Left lung (tissue), 10 donors: ENCODE results near the gene CLDN9. TPM values are rescaled to one million over a fixed set of nuclear protein-coding genes. Genes with fewer than 3 reads are reported as not detected.

ENCODE experiments used
- ATAC-seq: fragments of 200-7000 bp; cut with Tn5 transposase; one replicate; pipeline ENCODE4 v1.9.1; 2020; ENCODE audit warnings: moderate library complexity
- DNase-seq, 4 donors: peaks; one replicate each; pipeline ENCODE4 v3.0.0-alpha.2; 2013 to 2020
- H3K27ac ChIP-seq, 2 donors: fragments of 200-600 bp; sonication (generic) in 1 of 2; one replicate each; pipeline versions ENCODE4 v1.5.0 to v1.8.0; 2020 to 2021
- H3K27me3 ChIP-seq, 2 donors: fragments of 200-600 bp; sonication (generic) in 1 of 2; one replicate each; pipeline versions ENCODE4 v1.5.0 to v1.8.0; 2020 to 2021
- H3K36me3 ChIP-seq, 2 donors: fragments of 200-600 bp; sonication (generic) in 1 of 2; one replicate each; pipeline versions ENCODE4 v1.5.0 to v1.8.0; 2020 to 2021
- H3K4me1 ChIP-seq, 2 donors: fragments of 200-600 bp; one replicate each; pipeline ENCODE4 v1.8.0; 2021
- H3K4me3 ChIP-seq, 2 donors: fragments of 200-600 bp; sonication (generic) in 1 of 2; one replicate each; pipeline versions ENCODE4 v1.5.0 to v1.8.0; 2020 to 2021; ENCODE audit warnings: mild to moderate bottlenecking in 1 of 2
- H3K9me3 ChIP-seq, 2 donors: fragments of 200-600 bp; sonication (generic) in 1 of 2; one replicate each; pipeline versions ENCODE4 v1.5.0 to v1.8.0; 2020 to 2021
- intact Hi-C, 2 donors: fragments of 100-400 bp; cut with DNase I; formaldehyde crosslinking; loops; one replicate each; pipeline versions ENCODE4 v1.11.2 to v1.14.2; 2022
- polyA plus RNA-seq, 6 donors: library from polyadenylated mRNA; unstranded; fragments of 120-200 nt; gene quantifications; one replicate each; pipeline ENCODE4 v1.2.1, GENCODE V29; 2013; ENCODE audit not compliant: insufficient read length in 6 of 6
- total RNA-seq, 2 donors: library from RNA; stranded (reverse); fragmentation: NEBNext Ultra II Directional; extraction: Animal tissue kit (Norgen Biotek cat#: 25700); gene quantifications; one replicate each; pipeline ENCODE4 v1.2.1, GENCODE V29; 2021
- TF ChIP-seq, protein P1 (sequence below), 2 donors: fragments of 200-600 bp; sonication (generic) in 1 of 2; IDR thresholded peaks; one replicate each; pipeline versions ENCODE4 v1.5.0 to v1.8.0; 2021; ENCODE audit warnings: antibody characterized with exemption in 2 of 2
- donor health status: DM: no; HTN: yes; CAD: no.
- donor health status: DM: no; HTN: no; CAD: no.

The CLDN9 gene
- total and polyA plus RNA-seq, 8 donors = 0.85 to 6.5 (median 5.8) TPM

DNA sequence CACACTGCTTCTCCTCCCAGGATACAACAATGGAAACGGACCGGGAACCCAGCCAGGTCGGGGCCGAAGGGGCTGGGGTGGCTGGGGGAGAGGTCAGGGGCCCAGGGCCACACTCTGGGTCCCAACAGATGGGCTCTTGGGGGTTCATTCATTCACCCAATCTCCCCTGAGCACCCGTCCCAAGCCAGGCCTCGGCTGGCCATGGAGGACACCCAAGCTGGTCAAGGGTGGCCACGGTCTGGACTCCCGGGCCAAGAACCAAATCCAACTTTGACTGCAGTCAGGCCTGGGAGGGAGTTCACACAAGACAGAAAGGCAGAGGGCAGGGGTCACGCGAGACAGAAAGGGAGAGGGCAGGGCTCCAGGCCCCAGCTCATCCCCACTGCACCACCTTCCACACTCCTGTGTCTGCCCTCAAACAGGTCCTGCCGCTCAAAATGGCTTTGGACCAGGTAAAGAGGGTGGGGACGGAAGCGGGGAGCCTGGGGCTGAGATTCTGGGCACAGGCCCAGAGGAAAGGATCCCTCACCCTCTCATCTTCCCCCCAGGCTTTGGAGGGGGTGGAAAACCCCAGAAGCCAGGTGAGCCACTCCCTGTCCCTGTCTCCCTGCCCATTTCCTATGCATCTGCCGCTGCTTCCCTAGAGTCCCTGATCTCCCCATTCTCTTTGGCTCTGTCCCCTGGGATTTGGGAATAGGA lies 20.2 kb upstream of the CLDN9 start:
- Histone ChIP-seq H3K4me3 (no peak overlapping the region), H3K27ac (no peak overlapping the region), H3K36me3 (no peaks in the 10 kb centered on the region), H3K4me1 (no peaks in the 10 kb centered on the region), H3K27me3 (peaks cover 0 to 37% of the 10 kb centered on the region in 2 donors), H3K9me3 (no peaks in the 10 kb centered on the region)
- DNase-seq (no peak), ATAC-seq (no peak)
- TF ChIP-seq, protein P1, sequence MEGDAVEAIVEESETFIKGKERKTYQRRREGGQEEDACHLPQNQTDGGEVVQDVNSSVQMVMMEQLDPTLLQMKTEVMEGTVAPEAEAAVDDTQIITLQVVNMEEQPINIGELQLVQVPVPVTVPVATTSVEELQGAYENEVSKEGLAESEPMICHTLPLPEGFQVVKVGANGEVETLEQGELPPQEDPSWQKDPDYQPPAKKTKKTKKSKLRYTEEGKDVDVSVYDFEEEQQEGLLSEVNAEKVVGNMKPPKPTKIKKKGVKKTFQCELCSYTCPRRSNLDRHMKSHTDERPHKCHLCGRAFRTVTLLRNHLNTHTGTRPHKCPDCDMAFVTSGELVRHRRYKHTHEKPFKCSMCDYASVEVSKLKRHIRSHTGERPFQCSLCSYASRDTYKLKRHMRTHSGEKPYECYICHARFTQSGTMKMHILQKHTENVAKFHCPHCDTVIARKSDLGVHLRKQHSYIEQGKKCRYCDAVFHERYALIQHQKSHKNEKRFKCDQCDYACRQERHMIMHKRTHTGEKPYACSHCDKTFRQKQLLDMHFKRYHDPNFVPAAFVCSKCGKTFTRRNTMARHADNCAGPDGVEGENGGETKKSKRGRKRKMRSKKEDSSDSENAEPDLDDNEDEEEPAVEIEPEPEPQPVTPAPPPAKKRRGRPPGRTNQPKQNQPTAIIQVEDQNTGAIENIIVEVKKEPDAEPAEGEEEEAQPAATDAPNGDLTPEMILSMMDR (IDR thresholded peaks at IDR 0.05) = no peak
- intact Hi-C loops = no loop called here

DNA sequence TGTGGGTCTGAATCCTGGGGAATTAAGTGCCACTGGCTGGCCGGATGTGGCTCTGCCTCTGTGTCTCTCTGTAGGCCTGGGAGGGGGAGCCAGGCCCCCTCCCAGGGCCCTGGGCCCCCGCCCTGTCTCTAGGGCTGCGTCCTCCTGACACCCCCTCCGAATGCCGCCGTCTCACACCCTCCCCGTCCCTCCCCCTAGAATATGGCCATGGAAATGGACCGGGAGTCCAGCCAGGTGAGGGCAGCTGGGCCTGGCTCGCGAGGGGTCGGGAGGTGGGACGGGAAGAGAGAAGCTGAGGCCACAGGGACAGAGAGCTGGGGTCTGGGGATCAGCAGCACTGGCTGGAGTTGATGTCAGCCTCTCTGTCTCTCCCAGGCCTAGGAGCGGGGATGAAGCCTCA lies 16.4 kb upstream of the CLDN9 start:
- DNase-seq (no peak), ATAC-seq (no peak)
- Histone ChIP-seq H3K4me1 (no peaks in the 10 kb centered on the region), H3K27me3 (peaks cover 0 to 8% of the 10 kb centered on the region in 2 donors), H3K27ac (no peak overlapping the region), H3K9me3 (no peaks in the 10 kb centered on the region), H3K4me3 (no peak overlapping the region), H3K36me3 (no peaks in the 10 kb centered on the region)
- TF ChIP-seq, protein P1 (IDR thresholded peaks at IDR 0.05) = no peak
- intact Hi-C loops = no loop called here

DNA sequence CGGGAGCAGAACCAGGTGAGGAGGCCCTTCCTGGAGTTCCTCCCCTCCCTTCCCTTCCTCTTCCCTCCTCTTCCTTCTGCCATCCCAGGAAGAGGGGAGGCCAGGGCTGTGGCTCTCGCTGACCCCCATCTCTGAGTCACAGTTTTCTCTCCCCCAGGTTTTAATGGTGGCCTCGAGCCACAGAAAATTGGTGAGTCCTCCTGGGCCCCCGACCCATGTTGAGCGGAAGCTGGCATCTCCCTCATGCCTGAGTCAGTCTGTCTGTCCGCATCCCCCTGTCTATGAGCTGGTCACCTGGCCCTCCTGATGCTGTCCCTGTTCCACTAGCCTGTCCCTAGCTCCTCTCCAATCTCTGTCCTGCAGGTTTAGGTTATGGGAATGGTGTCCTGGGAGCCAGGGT lies 12.8 kb upstream of the CLDN9 start:
- Histone ChIP-seq H3K4me1 (peaks cover 0 to 5% of the 10 kb centered on the region in 2 donors), H3K36me3 (no peaks in the 10 kb centered on the region), H3K27me3 (peaks cover under 1 to 15% of the 10 kb centered on the region in 2 donors), H3K27ac (no peak overlapping the region), H3K4me3 (no peak overlapping the region), H3K9me3 (no peaks in the 10 kb centered on the region)
- intact Hi-C loops = no loop called here
- TF ChIP-seq, protein P1 (IDR thresholded peaks at IDR 0.05) = no peak
- no peak for DNase-seq
- ATAC-seq = no peak

DNA sequence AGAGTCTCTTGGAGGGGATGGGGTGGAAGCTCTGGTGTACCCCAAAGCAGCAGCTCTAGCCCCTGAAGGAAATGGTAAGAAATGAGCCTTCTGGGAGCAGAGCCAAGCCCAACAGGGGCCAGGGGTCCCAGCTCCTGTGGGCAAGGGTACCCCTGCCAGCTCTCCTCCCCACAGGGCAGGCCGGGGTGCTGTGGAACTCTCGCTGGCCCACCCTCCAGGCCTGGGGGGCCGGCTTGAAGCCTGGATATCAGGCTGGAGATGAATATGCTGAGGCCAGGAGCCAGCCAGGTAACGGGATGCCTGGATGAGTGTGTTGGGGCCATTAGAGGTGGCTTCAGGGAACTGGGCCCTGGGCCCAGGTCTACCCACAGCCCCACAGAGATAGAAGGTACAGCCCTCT lies 12.2 kb upstream of the CLDN9 start:
- Histone ChIP-seq H3K27ac (no peak overlapping the region), H3K9me3 (no peaks in the 10 kb centered on the region), H3K36me3 (no peaks in the 10 kb centered on the region), H3K27me3 (peaks cover 2 to 21% of the 10 kb centered on the region in 2 donors), H3K4me1 (peaks cover 0 to 11% of the 10 kb centered on the region in 2 donors), H3K4me3 (no peak overlapping the region)
- no peak for ATAC-seq
- TF ChIP-seq, protein P1 (IDR thresholded peaks at IDR 0.05) = no peak
- intact Hi-C loops = no loop called here
- DNase-seq = no peak

DNA sequence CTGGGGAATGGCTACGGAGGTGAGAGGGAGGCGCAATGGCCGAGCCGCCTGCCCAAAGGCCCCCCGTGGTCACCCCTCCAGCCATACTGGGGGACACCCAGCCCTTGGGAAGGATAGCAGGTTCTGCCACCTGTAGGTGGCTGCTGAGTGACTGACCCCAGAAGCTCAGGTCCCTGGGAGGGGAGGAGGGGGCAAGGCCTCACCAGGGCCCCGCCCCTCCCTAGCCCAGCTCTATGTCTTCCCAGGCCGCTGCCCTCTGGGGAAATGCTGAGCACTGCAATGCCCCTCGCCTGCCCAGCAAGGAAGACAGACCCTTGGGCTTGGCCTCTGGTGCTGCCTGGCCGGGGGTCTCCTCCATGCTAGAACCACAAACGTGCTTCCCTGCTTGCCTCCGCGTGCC lies 11.4 kb upstream of the CLDN9 start:
- Histone ChIP-seq H3K36me3 (no peaks in the 10 kb centered on the region), H3K4me3 (no peak overlapping the region), H3K4me1 (peaks cover 0 to 18% of the 10 kb centered on the region in 2 donors), H3K27me3 (peaks cover 6 to 29% of the 10 kb centered on the region in 2 donors), H3K27ac (no peak overlapping the region), H3K9me3 (no peaks in the 10 kb centered on the region)
- DNase-seq (no peak), ATAC-seq (no peak)
- TF ChIP-seq, protein P1 (IDR thresholded peaks at IDR 0.05) = no peak
- intact Hi-C loops = no loop called here
